Smooth muscle cell (in vitro differentiated cells): ENCODE measurements around the gene EP300. TPM values are rescaled to one million over a fixed set of nuclear protein-coding genes. Genes with fewer than 3 reads are reported as not detected.

Experiments used
- DNase-seq: peaks from one replicate; lab custom pipeline; 2025; ENCODE audit not compliant: unreplicated experiment; lab: John Stamatoyannopoulos, UW
- H2AFZ ChIP-seq: fragments of 200-600 bp; sonication (generic); 2 replicates; pipeline ENCODE4 v1.6.0; 2016; ENCODE audit warnings: antibody characterized with exemption, low read depth, mild to moderate bottlenecking
- H3F3A ChIP-seq: fragments of 200-600 bp; sonication (generic); 2 replicates; pipeline ENCODE4 v1.6.0; 2017; ENCODE audit warnings: antibody characterized with exemption, low read depth
- H3K27ac ChIP-seq: fragments of 200-600 bp; sonication (generic); 2 replicates; pipeline ENCODE4 v1.5.1; 2016; ENCODE audit warnings: low read depth, mild to moderate bottlenecking
- H3K27me3 ChIP-seq: fragments of 200-600 bp; sonication (generic); 2 replicates; pipeline ENCODE4 v1.6.1; 2016; ENCODE audit warnings: low read depth, mild to moderate bottlenecking
- H3K36me3 ChIP-seq: fragments of 200-600 bp; sonication (generic); 2 replicates; pipeline ENCODE4 v1.5.1; 2016; ENCODE audit warnings: low read depth
- H3K4me1 ChIP-seq: fragments of 200-600 bp; sonication (generic); 2 replicates; pipeline ENCODE4 v1.5.1; 2016; ENCODE audit warnings: low read depth
- H3K4me2 ChIP-seq: fragments of 200-600 bp; sonication (generic); 2 replicates; pipeline ENCODE4 v1.6.0; 2016; ENCODE audit warnings: mild to moderate bottlenecking
- H3K4me3 ChIP-seq: fragments of 200-600 bp; sonication (generic); 2 replicates; pipeline ENCODE4 v1.5.1; 2016; ENCODE audit warnings: mild to moderate bottlenecking
- H3K79me2 ChIP-seq: fragments of 200-600 bp; sonication (generic); 2 replicates; pipeline ENCODE4 v1.6.0; 2016; ENCODE audit warnings: low read depth, mild to moderate bottlenecking
- H3K9ac ChIP-seq: fragments of 200-600 bp; sonication (generic); 2 replicates; pipeline ENCODE4 v1.6.0; 2016; ENCODE audit warnings: low read depth
- H3K9me3 ChIP-seq: fragments of 200-600 bp; sonication (generic); replicated peaks from 2 replicates; pipeline ENCODE4 v1.5.1; 2016; ENCODE audit warnings: low read depth
- H4K20me1 ChIP-seq: fragments of 200-600 bp; sonication (generic); 2 replicates; pipeline ENCODE4 v1.6.0; 2016; ENCODE audit warnings: low read depth
- WGBS: methylation state at CpG from one replicate; pipeline ENCODE4 v1.1.7; 2016; ENCODE audit warnings: low lambda C conversion rate; 5-methylcytosine and 5-hydroxymethylcytosine counted together
- polyA plus RNA-seq: library from polyadenylated mRNA; unstranded; fragments of >200 nt; fragmentation: Nextera tagmentation; extraction: Ambion mirVana; gene quantifications from 2 replicates; pipeline ENCODE4 v1.2.1, GENCODE V29; 2016
- total RNA-seq: library from RNA; depleted of rRNA; stranded (reverse); fragments of >200 nt; gene quantifications from 2 replicates; pipeline ENCODE4 v1.2.3, GENCODE V29; 2014
- TF ChIP-seq, protein P1 (sequence below): fragments of 200-600 bp; sonication (generic); IDR thresholded peaks from 2 replicates; pipeline ENCODE4 v1.5.1; 2017; ENCODE audit warnings: borderline replicate concordance, mild to moderate bottlenecking, antibody characterized with exemption; ENCODE audit not compliant: insufficient read depth, poor library complexity, severe bottlenecking

EP300 gene
- total and polyA plus RNA-seq, 2 experiments from 2014 or later = 10.3 to 46.8 TPM

DNA sequence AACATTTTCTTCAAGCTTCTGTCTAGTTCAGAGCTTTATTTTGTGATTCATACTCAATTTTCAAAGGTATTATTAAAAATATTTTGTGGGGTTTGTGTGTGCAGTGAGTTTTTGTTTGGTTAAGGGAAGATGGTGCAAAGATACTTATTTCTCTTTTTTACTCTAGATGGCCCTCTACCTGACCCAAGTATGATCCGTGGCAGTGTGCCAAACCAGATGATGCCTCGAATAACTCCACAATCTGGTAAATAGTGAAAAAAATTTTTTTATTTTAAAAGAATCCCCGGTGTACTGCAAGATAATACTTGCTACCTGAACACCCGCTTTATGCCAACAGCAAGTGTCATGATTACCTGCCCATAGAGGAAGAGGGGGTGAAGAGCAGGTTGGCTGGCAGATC lies 54.2 kb downstream of the EP300 start:
- no peak overlapping the region for H2AFZ ChIP-seq
- no peaks in the 10 kb centered on the region for H3K4me1 ChIP-seq
- H3K4me2 ChIP-seq = no peak overlapping the region
- no peak for DNase-seq
- H3K27ac ChIP-seq = no peak overlapping the region
- 95% methylated on average over 4 of the region's 4 CpGs for WGBS
- H3K36me3 ChIP-seq = peaks cover 62% of the 10 kb centered on the region
- H3K79me2 ChIP-seq = no peaks in the 10 kb centered on the region
- TF ChIP-seq, protein P1, sequence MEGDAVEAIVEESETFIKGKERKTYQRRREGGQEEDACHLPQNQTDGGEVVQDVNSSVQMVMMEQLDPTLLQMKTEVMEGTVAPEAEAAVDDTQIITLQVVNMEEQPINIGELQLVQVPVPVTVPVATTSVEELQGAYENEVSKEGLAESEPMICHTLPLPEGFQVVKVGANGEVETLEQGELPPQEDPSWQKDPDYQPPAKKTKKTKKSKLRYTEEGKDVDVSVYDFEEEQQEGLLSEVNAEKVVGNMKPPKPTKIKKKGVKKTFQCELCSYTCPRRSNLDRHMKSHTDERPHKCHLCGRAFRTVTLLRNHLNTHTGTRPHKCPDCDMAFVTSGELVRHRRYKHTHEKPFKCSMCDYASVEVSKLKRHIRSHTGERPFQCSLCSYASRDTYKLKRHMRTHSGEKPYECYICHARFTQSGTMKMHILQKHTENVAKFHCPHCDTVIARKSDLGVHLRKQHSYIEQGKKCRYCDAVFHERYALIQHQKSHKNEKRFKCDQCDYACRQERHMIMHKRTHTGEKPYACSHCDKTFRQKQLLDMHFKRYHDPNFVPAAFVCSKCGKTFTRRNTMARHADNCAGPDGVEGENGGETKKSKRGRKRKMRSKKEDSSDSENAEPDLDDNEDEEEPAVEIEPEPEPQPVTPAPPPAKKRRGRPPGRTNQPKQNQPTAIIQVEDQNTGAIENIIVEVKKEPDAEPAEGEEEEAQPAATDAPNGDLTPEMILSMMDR = no peak
- H3K9ac ChIP-seq = no peak overlapping the region
- no peaks in the 10 kb centered on the region for H3K9me3 ChIP-seq
- H3F3A ChIP-seq = no peaks in the 10 kb centered on the region
- peaks cover 53% of the 10 kb centered on the region for H4K20me1 ChIP-seq
- H3K27me3 ChIP-seq = no peaks in the 10 kb centered on the region
- no peak overlapping the region for H3K4me3 ChIP-seq

DNA sequence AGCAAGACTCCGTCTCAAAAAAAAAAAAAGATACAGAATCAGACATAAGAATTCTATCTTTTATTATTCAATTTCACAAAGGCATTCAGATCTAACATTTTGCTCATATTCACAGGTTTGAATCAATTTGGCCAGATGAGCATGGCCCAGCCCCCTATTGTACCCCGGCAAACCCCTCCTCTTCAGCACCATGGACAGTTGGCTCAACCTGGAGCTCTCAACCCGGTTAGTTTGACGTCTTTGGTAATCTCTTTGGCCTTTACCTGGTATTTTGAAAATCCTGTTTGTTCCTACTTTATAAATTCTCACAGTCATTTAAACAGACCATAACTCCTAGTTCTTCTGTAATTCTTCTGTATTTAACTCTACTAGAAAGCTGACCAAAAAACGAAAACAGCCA lies 55.3 kb downstream of the EP300 start:
- no peak overlapping the region for H3K4me3 ChIP-seq
- no peak overlapping the region for H2AFZ ChIP-seq
- H4K20me1 ChIP-seq = peaks cover 46% of the 10 kb centered on the region
- peaks cover 60% of the 10 kb centered on the region for H3K36me3 ChIP-seq
- no peak overlapping the region for H3K9ac ChIP-seq
- no peaks in the 10 kb centered on the region for H3K4me1 ChIP-seq
- no peak overlapping the region for H3K4me2 ChIP-seq
- TF ChIP-seq, protein P1 = no peak
- WGBS = 92% methylated on average over 5 of the region's 5 CpGs
- H3K79me2 ChIP-seq = no peaks in the 10 kb centered on the region
- H3K27ac ChIP-seq = no peak overlapping the region
- H3K9me3 ChIP-seq = no peaks in the 10 kb centered on the region
- no peak for DNase-seq
- H3F3A ChIP-seq = no peaks in the 10 kb centered on the region
- no peaks in the 10 kb centered on the region for H3K27me3 ChIP-seq

DNA sequence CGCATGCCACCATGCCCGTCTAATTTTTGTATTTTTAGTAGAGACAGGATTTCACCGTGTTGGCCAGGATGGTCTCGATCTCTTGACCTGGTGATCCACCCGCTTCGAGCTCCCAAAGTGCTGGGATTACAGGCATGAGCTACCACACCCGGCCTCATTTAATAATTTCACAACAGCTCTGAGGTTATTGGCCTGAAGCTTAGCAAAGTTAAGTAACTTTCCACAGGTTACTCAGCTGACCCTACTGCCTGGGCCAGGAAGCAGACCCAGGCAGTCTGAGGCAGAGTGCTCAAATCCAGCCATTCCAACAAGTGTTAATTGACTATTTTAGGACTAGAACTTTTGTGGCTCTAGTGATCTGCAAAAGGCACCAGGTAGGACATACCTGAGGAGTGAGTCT lies 60.5 kb downstream of the EP300 start:
- no peaks in the 10 kb centered on the region for H3K4me1 ChIP-seq
- H3K4me3 ChIP-seq = no peak overlapping the region
- DNase-seq = no peak
- H3K79me2 ChIP-seq = no peaks in the 10 kb centered on the region
- TF ChIP-seq, protein P1 = no peak
- no peaks in the 10 kb centered on the region for H3F3A ChIP-seq
- no peak overlapping the region for H3K27ac ChIP-seq
- H4K20me1 ChIP-seq = peaks cover 25% of the 10 kb centered on the region
- no peak overlapping the region for H3K9ac ChIP-seq
- no peaks in the 10 kb centered on the region for H3K9me3 ChIP-seq
- peaks cover 78% of the 10 kb centered on the region for H3K36me3 ChIP-seq
- 97% methylated on average over 7 of the region's 7 CpGs for WGBS
- no peaks in the 10 kb centered on the region for H3K27me3 ChIP-seq
- H2AFZ ChIP-seq = no peak overlapping the region
- no peak overlapping the region for H3K4me2 ChIP-seq

DNA sequence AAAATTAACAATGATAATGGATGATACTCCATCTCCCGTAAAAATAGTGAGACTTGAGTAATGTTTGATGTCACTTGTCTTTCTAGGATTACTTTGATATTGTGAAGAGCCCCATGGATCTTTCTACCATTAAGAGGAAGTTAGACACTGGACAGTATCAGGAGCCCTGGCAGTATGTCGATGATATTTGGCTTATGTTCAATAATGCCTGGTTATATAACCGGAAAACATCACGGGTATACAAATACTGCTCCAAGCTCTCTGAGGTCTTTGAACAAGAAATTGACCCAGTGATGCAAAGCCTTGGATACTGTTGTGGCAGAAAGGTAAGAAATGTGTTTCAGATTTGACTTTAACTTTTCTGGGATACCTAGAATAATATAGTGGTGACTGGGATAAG lies 64.7 kb downstream of the EP300 start:
- Histone ChIP-seq H3K36me3 (peaks cover 79% of the 10 kb centered on the region), H3K4me3 (no peak overlapping the region), H3K79me2 (peaks cover 3% of the 10 kb centered on the region), H3K4me2 (no peak overlapping the region), H3F3A (no peaks in the 10 kb centered on the region), H3K9me3 (no peaks in the 10 kb centered on the region), H3K9ac (no peak overlapping the region), H2AFZ (no peak overlapping the region), H3K27ac (no peak overlapping the region), H3K27me3 (no peaks in the 10 kb centered on the region), H4K20me1 (peaks cover 40% of the 10 kb centered on the region), H3K4me1 (no peaks in the 10 kb centered on the region)
- DNase-seq = no peak
- WGBS = 96% methylated on average over 4 of the region's 4 CpGs
- TF ChIP-seq, protein P1 = no peak
